GM12891 (cell line): ENCODE measurements around the gene HTRA1.

Experiments used
- PAX5 ChIP-seq: IDR thresholded peaks from 2 replicates; pipeline ENCODE4 v1.6.1; 2011; ENCODE audit warnings: low read length, moderate library complexity, mild to moderate bottlenecking; ENCODE audit not compliant: insufficient read depth, severe bottlenecking
- POLR2A ChIP-seq: IDR thresholded peaks from 2 replicates; pipeline ENCODE4 v1.6.1; 2011; ENCODE audit warnings: low read depth, low read length, control low read depth
- POLR2AphosphoS5 ChIP-seq: IDR thresholded peaks from 2 replicates; pipeline ENCODE4 v1.6.1; 2011; ENCODE audit warnings: low read depth, low read length, control low read depth
- SPI1 ChIP-seq: IDR thresholded peaks from 2 replicates; pipeline ENCODE4 v1.6.1; 2011; ENCODE audit warnings: low read depth, low read length, control low read depth
- TAF1 ChIP-seq: IDR thresholded peaks from 2 replicates; pipeline ENCODE4 v1.6.1; 2011; ENCODE audit warnings: low read depth, low read length, control low read depth

DNA sequence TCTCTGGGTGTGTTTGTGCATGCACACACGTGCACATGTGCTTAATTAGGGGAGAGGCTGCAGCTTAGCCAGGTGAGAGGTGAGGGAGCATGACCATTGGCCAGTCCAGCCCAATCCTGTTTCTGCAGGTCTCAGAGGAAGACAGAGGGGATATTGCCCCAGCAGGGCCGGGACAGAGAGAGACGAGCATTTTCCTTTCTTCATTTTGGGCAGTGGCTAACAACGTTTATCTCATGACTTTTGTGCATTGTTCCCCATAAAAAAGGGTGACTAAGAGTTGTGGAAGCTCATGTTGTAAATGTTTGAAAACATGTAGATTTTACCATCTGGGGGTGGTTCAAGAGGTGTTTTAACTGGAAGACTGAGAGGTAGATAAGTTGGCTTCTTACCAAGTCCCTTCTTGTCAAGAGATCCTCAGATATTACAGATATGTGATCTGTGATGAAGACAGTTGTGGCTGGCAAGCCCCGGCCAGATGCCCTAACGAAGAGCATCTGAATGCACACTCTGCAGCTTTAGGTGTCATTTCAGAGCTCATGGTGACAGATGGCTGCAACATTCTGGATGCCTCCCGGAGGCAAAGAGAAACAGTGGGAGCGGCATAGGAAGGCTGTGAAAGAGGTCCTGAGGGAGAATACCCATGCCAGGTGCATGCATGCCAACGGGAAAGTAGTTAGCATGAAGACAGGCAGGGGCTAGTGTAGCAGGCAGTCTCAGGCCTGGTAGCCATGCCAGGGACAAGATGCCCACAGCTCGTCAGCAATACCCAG lies 82.5 kb downstream of the HTRA1 start:
- no peak for TF ChIP-seq TAF1
- TF ChIP-seq POLR2A, result no peak
- TF ChIP-seq POLR2AphosphoS5, result no peak
- TF ChIP-seq PAX5, result no peak
- TF ChIP-seq SPI1, result no peak
